BJ (cell line): ENCODE results near the gene NUCB1. TPM values are rescaled to one million over a fixed set of nuclear protein-coding genes. Genes with fewer than 3 reads are reported as not detected.
"Not testable (repeated sequence)": the region's sequence is repeated elsewhere in the genome, so short reads cannot be mapped to it uniquely, and the experiment has no call there.

ENCODE experiments used
- CTCF ChIA-PET: fragments of 350-600 bp; formaldehyde crosslinking; extraction: SDS; loops from one replicate; lab custom pipeline; 2021; ENCODE audit warnings: antibody characterized with exemption, inconsistent platforms; lab: Yijun Ruan, JAX
- POLR2A ChIA-PET: fragments of 300-600 bp; sonication (Branson Sonifier 250); formaldehyde crosslinking; extraction: SDS; loops from one replicate; lab custom pipeline; 2021; ENCODE audit warnings: antibody characterized with exemption; lab: Charles Lee
- DNase-seq: peaks from one replicate; pipeline ENCODE4 v3.0.0-alpha.2; 2011; ENCODE audit warnings: low read depth
- H3K27me3 ChIP-seq: 2 replicates; pipeline ENCODE4 v1.6.0; 2011; ENCODE audit warnings: low read length; ENCODE audit not compliant: control insufficient read depth, insufficient read depth
- H3K36me3 ChIP-seq: 2 replicates; pipeline ENCODE4 v1.5.1; 2011; ENCODE audit warnings: low read length; ENCODE audit not compliant: control insufficient read depth, insufficient read depth
- H3K4me3 ChIP-seq: 2 replicates; pipeline ENCODE4 v1.5.1; 2011; ENCODE audit warnings: low read depth, mild to moderate bottlenecking, control low read depth, low read length
- CTCF ChIP-seq: IDR thresholded peaks from 2 replicates; pipeline ENCODE4 v1.5.1; 2011; ENCODE audit warnings: low read depth, mild to moderate bottlenecking, control low read depth, inconsistent platforms, low read length, moderate library complexity; ENCODE audit not compliant: insufficient read depth
- polyA plus RNA-seq: library from polyadenylated mRNA; depleted of rRNA; stranded (reverse); fragments of >200 nt; gene quantifications from 2 replicates; pipeline ENCODE4 v1.2.3, GENCODE V29; 2011

The NUCB1 gene
- polyA plus RNA-seq, 1 experiment = 305 TPM

DNA sequence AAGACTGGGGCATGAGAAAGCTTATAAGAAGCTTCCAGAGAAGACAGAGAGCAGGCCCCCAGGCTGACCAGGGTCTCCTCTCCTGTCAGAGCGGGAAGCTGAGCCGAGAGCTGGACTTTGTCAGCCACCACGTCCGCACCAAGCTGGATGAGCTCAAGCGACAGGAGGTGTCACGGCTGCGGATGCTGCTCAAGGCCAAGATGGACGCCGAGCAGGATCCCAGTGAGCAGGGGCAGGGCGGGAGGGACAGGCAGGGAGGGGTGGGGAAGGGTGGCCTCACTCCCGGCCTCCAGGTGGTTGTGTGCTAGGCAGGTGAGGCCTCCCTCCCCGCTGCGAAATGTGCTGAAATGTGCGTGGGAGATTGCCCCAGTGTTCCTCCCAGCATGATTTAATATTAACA lies 5.6 kb downstream of the NUCB1 start:
- no peak for DNase-seq
- POLR2A ChIA-PET = no interaction called here
- CTCF ChIA-PET = no interaction called here

GRCh38 chr19:48906324-48906723 lies 6.2 kb downstream of the NUCB1 start:
- POLR2A ChIA-PET = no interaction called here
- TF ChIP-seq CTCF = no peak

More for the DNA sequence above, 5.6 kb downstream of the NUCB1 start:
- Histone ChIP-seq H3K27me3 (no peaks in the 10 kb centered on the region), H3K4me3 (no peak overlapping the region), H3K36me3 (peaks cover 19% of the 10 kb centered on the region)
- TF ChIP-seq CTCF = no peak

DNA sequence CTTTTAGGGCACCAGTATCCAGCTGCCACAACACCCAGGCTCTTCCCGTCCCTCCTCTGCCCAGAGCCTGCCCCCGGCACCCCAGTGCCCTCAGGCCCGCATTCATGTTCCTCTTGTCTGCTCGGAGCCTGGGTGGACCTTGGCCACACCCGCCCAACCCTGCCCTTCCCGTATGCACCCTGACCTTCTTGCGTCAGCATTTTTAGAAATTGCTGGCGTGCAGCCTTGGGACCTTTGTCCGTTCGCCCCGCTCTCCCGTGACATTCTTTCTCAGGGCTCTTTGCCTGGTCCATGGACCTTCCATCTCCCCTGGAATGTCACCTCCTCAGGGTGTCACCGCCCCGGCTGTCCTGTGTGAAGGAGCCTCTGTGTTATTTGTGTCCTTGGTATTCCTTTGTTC lies 7.6 kb downstream of the NUCB1 start:
- ChIA-PET POLR2A (no interaction called here), CTCF (no interaction called here)
- Histone ChIP-seq H3K4me3 (no peak overlapping the region), H3K36me3 (peaks cover 21% of the 10 kb centered on the region), H3K27me3 (no peaks in the 10 kb centered on the region)
- no peak for TF ChIP-seq CTCF
- DNase-seq = no peak

More at GRCh38 chr19:48906324-48906723, 6.2 kb downstream of the NUCB1 start:
- CTCF ChIA-PET = interaction anchor here (0.9 kb wide), 1 partner anchor 12 kb away, joined by 3 read pairs; no protein-coding TSS in a partner anchor
- Histone ChIP-seq H3K4me3 (no peak overlapping the region), H3K27me3 (no peaks in the 10 kb centered on the region), H3K36me3 (peaks cover 23% of the 10 kb centered on the region)
- DNase-seq = no peak

DNA sequence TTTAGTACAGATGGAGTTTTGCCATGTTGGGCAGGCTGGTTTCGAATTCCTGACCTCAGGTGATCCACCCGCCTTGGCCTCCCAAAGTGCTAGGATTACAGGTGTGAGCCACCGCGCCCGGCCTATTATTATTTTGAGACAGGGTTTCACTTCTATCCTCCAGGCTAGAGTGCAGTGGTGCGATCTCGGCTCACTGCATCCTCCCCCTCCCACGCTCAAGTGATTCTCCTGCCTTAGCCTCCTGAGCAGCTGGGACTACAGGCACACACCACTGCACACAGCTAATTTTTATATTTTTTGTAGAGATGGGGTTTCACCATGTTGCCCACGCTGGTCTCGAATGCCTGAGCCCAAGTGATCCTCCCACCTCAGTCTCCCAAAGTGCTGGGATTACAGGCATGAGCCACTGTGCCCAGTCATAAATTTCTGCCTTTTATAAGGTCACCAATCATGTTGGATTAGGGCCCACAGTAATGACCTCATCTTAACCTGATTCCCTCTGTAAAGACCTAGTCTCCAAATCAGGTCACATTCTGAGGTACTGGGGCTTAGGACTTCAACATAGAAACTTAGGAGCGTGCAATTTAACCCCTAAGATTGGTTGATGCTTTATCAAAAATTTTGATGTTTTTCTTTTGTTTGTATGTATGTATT lies 9.4 kb downstream of the NUCB1 start:
- H3K36me3 ChIP-seq = peaks cover 29% of the 10 kb centered on the region
- H3K27me3 ChIP-seq, CTCF ChIA-PET, H3K4me3 ChIP-seq, DNase-seq, POLR2A ChIA-PET: not testable (repeated sequence)

DNA sequence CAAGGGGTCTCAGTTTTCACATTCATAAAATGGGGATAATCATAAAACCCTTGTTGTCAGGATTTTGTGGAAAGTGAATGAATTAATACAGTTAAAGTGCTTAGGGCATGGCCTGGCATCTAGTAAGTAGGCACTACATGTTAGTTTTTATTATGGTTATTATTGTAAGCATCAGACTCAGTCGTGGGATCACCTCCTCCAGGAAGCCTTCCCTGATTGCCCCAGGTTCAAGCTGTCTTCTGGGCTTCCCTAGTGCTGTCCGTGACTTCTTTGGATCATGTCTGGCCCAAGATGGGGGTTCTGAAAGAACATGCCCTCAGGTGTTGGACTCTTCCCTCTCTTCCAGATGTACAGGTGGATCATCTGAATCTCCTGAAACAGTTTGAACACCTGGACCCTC lies 10.7 kb downstream of the NUCB1 start:
- no peak for TF ChIP-seq CTCF
- POLR2A ChIA-PET = no interaction called here

More for the DNA sequence above, 10.7 kb downstream of the NUCB1 start:
- no peak for DNase-seq
- Histone ChIP-seq H3K36me3 (peaks cover 23% of the 10 kb centered on the region), H3K27me3 (no peaks in the 10 kb centered on the region), H3K4me3 (no peak overlapping the region)
- CTCF ChIA-PET = no interaction called here
